LNCaP clone FGC (cell line): ENCODE results near the gene RHEB.
"Not testable (repeated sequence)": the region's sequence is repeated elsewhere in the genome, so short reads cannot be mapped to it uniquely, and the experiment has no call there.

Source experiments
- DNase-seq: peaks from one replicate; pipeline ENCODE4 v3.0.0-alpha.2; 2011; ENCODE audit warnings: low read depth
- H3K4me3 ChIP-seq: 2 replicates; pipeline ENCODE4 v1.5.1; 2011; ENCODE audit warnings: mild to moderate bottlenecking, low read depth, low read length, control low read depth
- CTCF ChIP-seq: IDR thresholded peaks from 2 replicates; pipeline ENCODE4 v1.5.1; 2012; ENCODE audit warnings: mild to moderate bottlenecking; ENCODE audit not compliant: control insufficient read depth, insufficient read depth; ENCODE audit errors: extremely low read depth

RHEB gene

GRCh38 chr7:151537818-151538561 is 18.3 kb upstream of the RHEB start:
- no peak overlapping the region for H3K4me3 ChIP-seq
- no peak for DNase-seq
- no peak for TF ChIP-seq CTCF

DNA sequence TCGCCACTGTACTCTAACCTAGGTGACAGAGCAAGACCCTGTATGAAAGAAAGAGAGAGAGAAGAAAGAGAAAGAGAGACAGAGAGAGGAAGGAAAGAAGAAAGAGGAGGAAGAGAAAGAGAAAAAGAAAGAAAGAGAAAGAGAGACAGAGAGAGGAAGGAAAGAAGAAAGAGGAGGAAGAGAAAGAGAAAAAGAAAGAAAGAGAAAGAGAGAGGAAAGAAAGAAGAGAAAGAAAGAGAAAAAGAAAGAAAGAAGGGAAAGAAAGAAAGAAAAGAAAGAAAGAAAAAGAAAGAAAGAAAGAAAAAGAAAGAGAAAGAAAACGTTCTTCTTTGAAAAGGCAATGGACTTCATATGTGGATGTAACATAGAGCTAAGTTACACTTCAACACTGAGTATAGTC is 16.5 kb upstream of the RHEB start:
- H3K4me3 ChIP-seq, DNase-seq: not testable (repeated sequence)

- no peak overlapping the region for H3K4me3 ChIP-seq
- DNase-seq = no peak
- no peak for TF ChIP-seq CTCF
These were observed 10.1 kb upstream of the RHEB start for GRCh38 chr7:151529842-151530241.

DNA sequence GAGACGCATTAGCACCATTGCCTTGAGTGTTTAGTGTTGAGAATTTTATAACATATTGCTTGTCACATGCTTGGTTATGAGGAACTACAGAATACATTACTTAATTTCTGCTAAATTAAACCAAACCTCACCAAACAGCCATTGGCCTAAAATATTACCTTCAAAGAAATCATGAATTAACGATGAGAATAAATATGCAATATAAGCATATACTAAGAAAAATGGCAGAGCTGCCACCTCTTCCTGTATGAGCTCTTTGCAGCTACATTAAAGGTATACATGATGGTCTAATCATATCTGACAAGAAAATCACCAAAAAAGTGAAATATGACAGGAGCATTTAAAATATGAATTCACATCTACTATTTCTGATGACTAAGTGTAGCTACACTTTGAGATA is 5.2 kb upstream of the RHEB start:
- no peak for DNase-seq
- TF ChIP-seq CTCF = no peak
- H3K4me3 ChIP-seq = no peak overlapping the region

DNA sequence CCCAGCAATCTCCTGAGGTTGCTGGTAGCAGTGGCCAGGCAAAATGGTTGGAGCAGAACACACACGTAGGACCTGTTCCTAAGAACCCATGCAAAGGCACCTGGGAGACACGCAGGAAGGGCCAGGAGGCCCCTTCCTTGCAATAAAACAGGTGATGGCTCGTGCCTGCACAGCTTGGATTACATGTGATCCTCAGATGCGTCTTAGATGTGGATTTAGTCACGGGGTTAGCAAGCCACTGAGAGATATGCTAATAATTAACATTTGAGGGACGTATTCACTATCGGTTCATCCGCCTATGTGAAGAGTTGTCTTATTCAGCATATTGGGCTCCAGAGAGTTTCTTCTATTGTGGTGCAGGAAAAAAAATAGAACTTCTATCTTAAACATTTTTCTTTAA is 4.6 kb upstream of the RHEB start:
- DNase-seq = no peak
- no peak overlapping the region for H3K4me3 ChIP-seq
- no peak for TF ChIP-seq CTCF

GRCh38 chr7:151520419-151521261 is 945 bp upstream of the RHEB start:
- TF ChIP-seq CTCF = no peak
- no peak for DNase-seq
- peak overlapping the region; percentile 87 for H3K4me3 ChIP-seq

GRCh38 chr7:151518947-151519764 is 539 bp downstream of the RHEB start:
- DNase-seq = not testable (repeated sequence)
- peak overlapping the region; percentile 87 for H3K4me3 ChIP-seq
- peak; percentile 31 for TF ChIP-seq CTCF
